H9 (cell line): Measurements from ENCODE around the gene DPM2. TPM values are rescaled to one million over a fixed set of nuclear protein-coding genes. Genes with fewer than 3 reads are reported as not detected.

Experiments
- DNase-seq: peaks from one replicate; pipeline ENCODE4 v3.0.0-alpha.2; 2017
- H2AFZ ChIP-seq: one replicate; pipeline ENCODE4 v1.6.1; 2013; ENCODE audit warnings: mild to moderate bottlenecking, low read length, control low read depth, moderate library complexity
- H2AK5ac ChIP-seq: 2 replicates; pipeline ENCODE4 v1.6.1; 2013; ENCODE audit warnings: low read length, control low read depth, mixed read lengths; ENCODE audit not compliant: insufficient read length
- H2BK120ac ChIP-seq: one replicate; pipeline ENCODE4 v1.6.1; 2013; ENCODE audit warnings: low read depth, mild to moderate bottlenecking, low read length, control low read depth, inconsistent platforms; ENCODE audit not compliant: poor library complexity, severe bottlenecking
- H2BK12ac ChIP-seq: 2 replicates; pipeline ENCODE4 v1.6.1; 2013; ENCODE audit warnings: low read length, control low read depth, mixed read lengths, low read depth; ENCODE audit not compliant: insufficient read length
- H2BK15ac ChIP-seq: 2 replicates; pipeline ENCODE4 v1.6.1; 2013; ENCODE audit warnings: low read depth, low read length, control low read depth
- H2BK20ac ChIP-seq: one replicate; pipeline ENCODE4 v1.6.1; 2013; ENCODE audit warnings: low read depth, mild to moderate bottlenecking, low read length, control low read depth, inconsistent platforms; ENCODE audit not compliant: poor library complexity, severe bottlenecking
- H2BK5ac ChIP-seq: 2 replicates; pipeline ENCODE4 v1.6.1; 2013; ENCODE audit warnings: low read length, control low read depth, mixed read lengths; ENCODE audit not compliant: insufficient read length
- H3K14ac ChIP-seq: 2 replicates; pipeline ENCODE4 v1.6.1; 2013; ENCODE audit warnings: low read length, control low read depth; ENCODE audit not compliant: insufficient read depth
- H3K18ac ChIP-seq: 2 replicates; pipeline ENCODE4 v1.6.1; 2013; ENCODE audit warnings: low read depth, mild to moderate bottlenecking, mixed read lengths, low read length, control low read depth; ENCODE audit not compliant: insufficient read length
- H3K23ac ChIP-seq: 2 replicates; pipeline ENCODE4 v1.6.1; 2013; ENCODE audit warnings: low read length, control low read depth, mixed read lengths, low read depth; ENCODE audit not compliant: insufficient read length
- H3K23me2 ChIP-seq: 2 replicates; pipeline ENCODE4 v1.6.1; 2013; ENCODE audit warnings: low read depth, mild to moderate bottlenecking, mixed read lengths, low read length, control low read depth; ENCODE audit not compliant: insufficient read length, poor library complexity, severe bottlenecking
- H3K27ac ChIP-seq: 2 replicates; pipeline ENCODE4 v1.5.1; 2013; ENCODE audit warnings: low read length, control low read depth, mixed read lengths, low read depth; ENCODE audit not compliant: insufficient read length
- H3K27me3 ChIP-seq: 2 replicates; pipeline ENCODE4 v1.6.1; 2013; ENCODE audit warnings: low read length, control low read depth, inconsistent platforms; ENCODE audit not compliant: insufficient read depth
- H3K4ac ChIP-seq: 2 replicates; pipeline ENCODE4 v1.6.1; 2013; ENCODE audit warnings: low read depth, mild to moderate bottlenecking, control low read depth, inconsistent platforms, low read length, moderate library complexity
- H3K4me1 ChIP-seq: 2 replicates; pipeline ENCODE4 v1.6.1; 2013; ENCODE audit warnings: low read length, control low read depth, inconsistent platforms; ENCODE audit not compliant: insufficient read depth
- H3K4me2 ChIP-seq: 2 replicates; pipeline ENCODE4 v1.6.1; 2013; ENCODE audit warnings: low read length, control low read depth, mixed read lengths; ENCODE audit not compliant: insufficient read length, insufficient read depth
- H3K56ac ChIP-seq: 2 replicates; pipeline ENCODE4 v1.6.1; 2013; ENCODE audit warnings: low read depth, mild to moderate bottlenecking, mixed read lengths, low read length, control low read depth; ENCODE audit not compliant: insufficient read length
- H3K79me1 ChIP-seq: 2 replicates; pipeline ENCODE4 v1.6.1; 2013; ENCODE audit warnings: low read depth, mild to moderate bottlenecking, moderate library complexity, low read length, control low read depth, inconsistent platforms; ENCODE audit not compliant: insufficient read depth, poor library complexity, severe bottlenecking
- H3K79me2 ChIP-seq: 2 replicates; pipeline ENCODE4 v1.6.1; 2013; ENCODE audit warnings: low read length, control low read depth, inconsistent platforms; ENCODE audit not compliant: insufficient read depth
- H3K9ac ChIP-seq: 2 replicates; pipeline ENCODE4 v1.6.1; 2013; ENCODE audit warnings: low read length, control low read depth, mixed read lengths; ENCODE audit not compliant: insufficient read length; ENCODE audit errors: extremely low read depth
- H3K9me3 ChIP-seq: one replicate; pipeline ENCODE4 v1.6.1; 2013; ENCODE audit warnings: low read depth, low read length, inconsistent platforms; ENCODE audit not compliant: control insufficient read depth
- H3T11ph ChIP-seq: one replicate; pipeline ENCODE4 v1.6.1; 2013; ENCODE audit warnings: mild to moderate bottlenecking, low read length, control low read depth, inconsistent platforms
- H4K20me1 ChIP-seq: one replicate; pipeline ENCODE4 v1.6.1; 2013; ENCODE audit not compliant: control insufficient read depth, insufficient read length, insufficient read depth
- H4K5ac ChIP-seq: 2 replicates; pipeline ENCODE4 v1.6.1; 2013; ENCODE audit warnings: low read depth, mild to moderate bottlenecking, mixed read lengths, low read length, control low read depth; ENCODE audit not compliant: insufficient read length
- H4K8ac ChIP-seq: replicated peaks from 2 replicates; pipeline ENCODE4 v1.6.1; 2013; ENCODE audit warnings: low read length, control low read depth, mixed read lengths, low read depth; ENCODE audit not compliant: insufficient read length
- H4K91ac ChIP-seq: 2 replicates; pipeline ENCODE4 v1.6.1; 2013; ENCODE audit warnings: low read depth, mild to moderate bottlenecking, moderate library complexity, mixed read lengths, low read length, control low read depth; ENCODE audit not compliant: insufficient read length
- H3K27ac Mint-ChIP-seq, 3 experiments: 2 replicates in 2 of 3; 3 replicates in 1 of 3; pipeline ENCODE4 v1.8.0; 2020 to 2021; ENCODE audit warnings: mixed read lengths in 3 of 3, mild to moderate bottlenecking in 1 of 3, moderate library complexity in 1 of 3
- H3K27me3 Mint-ChIP-seq: 2 replicates; pipeline ENCODE4 v1.8.0; 2021; ENCODE audit warnings: low read depth, mild to moderate bottlenecking, moderate library complexity, mixed read lengths
- H3K36me3 Mint-ChIP-seq, 3 experiments: 2 replicates in 2 of 3; 3 replicates in 1 of 3; pipeline ENCODE4 v1.8.0; 2020 to 2021; ENCODE audit warnings: low read depth in 3 of 3, mixed read lengths in 3 of 3; ENCODE audit not compliant: insufficient read depth in 1 of 3
- H3K4me1 Mint-ChIP-seq, 2 experiments: 2 replicates each; pipeline ENCODE4 v1.8.0; 2020; ENCODE audit warnings: mixed read lengths in 2 of 2
- H3K4me3 Mint-ChIP-seq, 2 experiments: 2 replicates in 1 of 2; 3 replicates in 1 of 2; pipeline ENCODE4 v1.8.0; 2020 to 2021; ENCODE audit warnings: mild to moderate bottlenecking in 2 of 2, mixed read lengths in 2 of 2, moderate library complexity in 1 of 2
- H3K9me3 Mint-ChIP-seq, 2 experiments: 2 replicates in 1 of 2; 3 replicates in 1 of 2; pipeline ENCODE4 v1.8.0; 2020; ENCODE audit warnings: mild to moderate bottlenecking in 2 of 2, mixed read lengths in 2 of 2, moderate library complexity in 1 of 2
- WGBS: extraction: QIAGEN DNeasy Blood & Tissue Kit; methylation state at CpG from one replicate; pipeline ENCODE4 v1.1.7; 2013; ENCODE audit warnings: missing lambda C conversion rate, low lambda C conversion rate, mixed read lengths; ENCODE audit not compliant: insufficient read length; ENCODE audit errors: extremely low coverage; 5-methylcytosine and 5-hydroxymethylcytosine counted together
- total RNA-seq: library from RNA; stranded (reverse); gene quantifications from 2 replicates; pipeline ENCODE4 v1.2.1, GENCODE V29; 2021
- TF ChIP-seq, protein P1 (sequence below): fragments of 200-600 bp; sonication (generic); conservative IDR thresholded peaks from 3 replicates; pipeline ENCODE4 v1.8.0; 2021; ENCODE audit warnings: antibody characterized with exemption, mild to moderate bottlenecking

DPM2 gene
- total RNA-seq, 1 experiment from 2014 or later = 46.1 TPM

DNA sequence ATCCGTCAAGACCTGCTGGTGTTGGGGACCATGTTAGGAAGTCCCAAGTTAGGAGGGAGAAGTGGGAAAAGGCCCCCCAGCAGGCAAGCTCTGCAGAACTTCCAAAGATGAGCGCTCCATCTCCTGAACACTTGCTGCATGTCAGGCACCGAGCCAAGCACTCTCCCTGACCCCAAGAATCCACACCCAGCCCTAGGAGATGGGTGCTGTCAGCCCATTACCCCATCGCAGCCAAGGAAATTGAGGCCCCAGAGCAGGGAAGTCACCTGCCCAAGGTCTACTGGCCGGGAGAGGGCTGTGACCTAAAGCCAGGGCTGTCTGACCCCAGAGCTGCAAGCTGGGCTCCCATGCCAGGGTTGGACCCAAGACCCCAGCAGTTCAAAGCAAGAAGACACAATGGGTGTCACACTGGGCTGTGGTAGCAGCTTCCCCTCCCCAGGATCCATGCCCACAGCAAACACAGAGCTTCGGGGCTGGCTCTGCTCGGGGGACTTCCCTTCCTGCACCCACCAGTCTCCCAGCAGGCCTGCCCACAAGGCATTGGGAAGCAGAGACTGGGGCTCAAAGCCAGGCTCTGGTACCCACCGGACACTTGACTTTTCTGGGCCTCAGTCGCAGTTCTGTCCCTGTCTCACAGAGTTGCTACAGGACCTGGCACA lies 29.6 kb upstream of the DPM2 start:
- Histone ChIP-seq H3K9ac (no peak overlapping the region), H3K23me2 (no peaks in the 10 kb centered on the region), H2AFZ (no peak overlapping the region), H2AK5ac (no peak overlapping the region), H2BK20ac (no peak overlapping the region), H3K27me3 (no peaks in the 10 kb centered on the region), H3K18ac (no peak overlapping the region), H3K23ac (no peak overlapping the region), H3K79me2 (peaks cover 23% of the 10 kb centered on the region; the same call in 1 of the 2 replicates), H4K5ac (no peak overlapping the region), H4K8ac (no peak overlapping the region), H3K14ac (no peak overlapping the region; the same call in 1 of the 2 replicates), H3K4me2 (no peak overlapping the region), H4K91ac (no peak overlapping the region), H2BK120ac (no peak overlapping the region), H3T11ph (no peak overlapping the region), H3K27ac (no peak overlapping the region), H4K20me1 (peaks cover 2% of the 10 kb centered on the region), H2BK15ac (no peak overlapping the region), H3K56ac (no peak overlapping the region), H2BK5ac (no peak overlapping the region), H3K4ac (no peak overlapping the region), H3K9me3 (no peaks in the 10 kb centered on the region), H2BK12ac (no peak overlapping the region), H3K4me1 (peaks cover 5% of the 10 kb centered on the region; the same call in 1 of the 2 replicates), H3K79me1 (peaks cover 5% of the 10 kb centered on the region)
- H3K9me3 Mint-ChIP-seq = no peaks in the 10 kb centered on the region; a peak in 1 of 5 replicates
- no peaks in the 10 kb centered on the region for H3K27me3 Mint-ChIP-seq
- TF ChIP-seq, protein P1, sequence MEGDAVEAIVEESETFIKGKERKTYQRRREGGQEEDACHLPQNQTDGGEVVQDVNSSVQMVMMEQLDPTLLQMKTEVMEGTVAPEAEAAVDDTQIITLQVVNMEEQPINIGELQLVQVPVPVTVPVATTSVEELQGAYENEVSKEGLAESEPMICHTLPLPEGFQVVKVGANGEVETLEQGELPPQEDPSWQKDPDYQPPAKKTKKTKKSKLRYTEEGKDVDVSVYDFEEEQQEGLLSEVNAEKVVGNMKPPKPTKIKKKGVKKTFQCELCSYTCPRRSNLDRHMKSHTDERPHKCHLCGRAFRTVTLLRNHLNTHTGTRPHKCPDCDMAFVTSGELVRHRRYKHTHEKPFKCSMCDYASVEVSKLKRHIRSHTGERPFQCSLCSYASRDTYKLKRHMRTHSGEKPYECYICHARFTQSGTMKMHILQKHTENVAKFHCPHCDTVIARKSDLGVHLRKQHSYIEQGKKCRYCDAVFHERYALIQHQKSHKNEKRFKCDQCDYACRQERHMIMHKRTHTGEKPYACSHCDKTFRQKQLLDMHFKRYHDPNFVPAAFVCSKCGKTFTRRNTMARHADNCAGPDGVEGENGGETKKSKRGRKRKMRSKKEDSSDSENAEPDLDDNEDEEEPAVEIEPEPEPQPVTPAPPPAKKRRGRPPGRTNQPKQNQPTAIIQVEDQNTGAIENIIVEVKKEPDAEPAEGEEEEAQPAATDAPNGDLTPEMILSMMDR = no peak
- H3K4me3 Mint-ChIP-seq = no peak overlapping the region
- no CpG with 5 or more reads among the region's 9 CpGs for WGBS
- peaks cover 66 to 85% of the 10 kb centered on the region in 2 experiments for H3K4me1 Mint-ChIP-seq
- no peak for DNase-seq
- H3K36me3 Mint-ChIP-seq = peaks cover 0 to 7% (median 0%) of the 10 kb centered on the region in 3 experiments; a peak in 2 of 7 replicates
- H3K27ac Mint-ChIP-seq = peak overlapping the region in 2 of 3 experiments; percentile 34 to 82; a peak in 2 of 7 replicates
